Peyer's patch (tissue), 4 donors: ENCODE measurements around the gene SUPT4H1. TPM values are rescaled to one million over a fixed set of nuclear protein-coding genes. Genes with fewer than 3 reads are reported as not detected.
A peak's percentile ranks its signal among the peaks of the same experiment; 100 is the strongest.

Experiments
- DNase-seq, 3 donors: peaks; one replicate each; pipeline ENCODE4 v3.0.0-alpha.2; 2017 to 2019
- H3K27ac ChIP-seq, 4 donors: fragments of 200-600 bp; sonication (generic); one replicate each; pipeline ENCODE4 v1.5.1; 2016 to 2019
- H3K27me3 ChIP-seq, 2 donors: fragments of 200-600 bp; sonication (generic); one replicate each; pipeline ENCODE4 v1.5.1; 2019
- H3K36me3 ChIP-seq, 3 donors: fragments of 200-600 bp; sonication (generic); one replicate each; pipeline ENCODE4 v1.5.1; 2016 to 2019
- H3K4me1 ChIP-seq, 4 donors: fragments of 200-600 bp; sonication (generic); one replicate each; pipeline ENCODE4 v1.5.1; 2016 to 2019
- H3K4me3 ChIP-seq, 4 donors: fragments of 200-600 bp; sonication (generic); 1 replicate in 3 of 4; 2 replicates in 1 of 4; pipeline ENCODE4 v1.5.1; 2016 to 2019; ENCODE audit warnings: mild to moderate bottlenecking in 1 of 4
- H3K9me3 ChIP-seq, 4 donors: fragments of 200-600 bp; sonication (generic); one replicate each; pipeline ENCODE4 v1.5.1; 2016 to 2019; ENCODE audit warnings: mild to moderate bottlenecking in 1 of 4
- CTCF ChIP-seq, 6 experiments: fragments of 450-650 bp in 4 of 6; fragments of 200-600 bp in 2 of 6; sonication (generic) in 1 of 6; IDR thresholded peaks; one replicate each; pipeline ENCODE4 v1.5.1; 2017 to 2019; ENCODE audit warnings: antibody characterized with exemption in 6 of 6, mild to moderate bottlenecking in 3 of 6, moderate library complexity in 1 of 6
- POLR2A ChIP-seq, 2 donors: fragments of 450-650 bp; IDR thresholded peaks; one replicate each; pipeline ENCODE4 v1.5.1; 2017; ENCODE audit warnings: antibody characterized with exemption in 2 of 2, mild to moderate bottlenecking in 2 of 2, moderate library complexity in 2 of 2
- total RNA-seq, 4 donors: library from RNA; depleted of rRNA; stranded (reverse); fragments of >200 nt; gene quantifications; one replicate each; pipeline ENCODE4 v1.1.0, GENCODE V29; 2016

SUPT4H1 gene
- total RNA-seq, 4 donors from 2014 or later: 31.9 to 56.1 (median 47.9) TPM

- Histone ChIP-seq H3K36me3 (no peaks in the 10 kb centered on the region), H3K27me3 (no peaks in the 10 kb centered on the region), H3K9me3 (no peaks in the 10 kb centered on the region), H3K27ac (no peak overlapping the region), H3K4me1 (peaks cover 0 to 6% (median 6%) of the 10 kb centered on the region in 4 donors), H3K4me3 (no peak overlapping the region)
- TF ChIP-seq CTCF (IDR thresholded peaks at IDR 0.05) (no peak), POLR2A (IDR thresholded peaks at IDR 0.05) (no peak)
- no peak for DNase-seq
These were observed 31.8 kb downstream of the SUPT4H1 start for GRCh38 chr17:58320163-58320558.

- Histone ChIP-seq H3K4me3 (no peak overlapping the region), H3K27ac (no peak overlapping the region), H3K27me3 (no peaks in the 10 kb centered on the region), H3K36me3 (no peaks in the 10 kb centered on the region), H3K4me1 (peaks cover 0 to 6% (median 2%) of the 10 kb centered on the region in 4 donors), H3K9me3 (no peaks in the 10 kb centered on the region)
- DNase-seq: peak in 1 of 3 donors; percentile 41
- TF ChIP-seq CTCF (IDR thresholded peaks at IDR 0.05) (no peak), POLR2A (IDR thresholded peaks at IDR 0.05) (no peak)
These were observed 32.5 kb downstream of the SUPT4H1 start for GRCh38 chr17:58319173-58320162.

- H3K27me3 ChIP-seq: no peaks in the 10 kb centered on the region
- H3K4me1 ChIP-seq: peaks cover 0 to 5% (median 0%) of the 10 kb centered on the region in 4 donors
- no peak for TF ChIP-seq POLR2A (IDR thresholded peaks at IDR 0.05)
- H3K9me3 ChIP-seq: no peaks in the 10 kb centered on the region
- DNase-seq: peak in 1 of 3 donors; percentile 36
- no peak overlapping the region for H3K4me3 ChIP-seq
- no peaks in the 10 kb centered on the region for H3K36me3 ChIP-seq
- no peak overlapping the region for H3K27ac ChIP-seq
These were observed 33.3 kb downstream of the SUPT4H1 start for GRCh38 chr17:58318627-58319172.

GRCh38 chr17:58318065-58318481 lies 33.9 kb downstream of the SUPT4H1 start:
- H3K36me3 ChIP-seq: no peaks in the 10 kb centered on the region
- H3K4me1 ChIP-seq: peaks cover 0 to 5% (median 0%) of the 10 kb centered on the region in 4 donors
- H3K9me3 ChIP-seq: no peaks in the 10 kb centered on the region
- H3K4me3 ChIP-seq: no peak overlapping the region
- no peaks in the 10 kb centered on the region for H3K27me3 ChIP-seq
- peak overlapping the region in 1 of 4 donors; percentile 52 for H3K27ac ChIP-seq
- no peak for TF ChIP-seq POLR2A (IDR thresholded peaks at IDR 0.05)
- no peak for TF ChIP-seq CTCF (IDR thresholded peaks at IDR 0.05)
- peak in 1 of 3 donors; percentile 43 for DNase-seq

GRCh38 chr17:58317421-58318064 lies 34.5 kb downstream of the SUPT4H1 start:
- H3K36me3 ChIP-seq: no peaks in the 10 kb centered on the region

More at GRCh38 chr17:58317421-58318064, 34.5 kb downstream of the SUPT4H1 start:
- no peak overlapping the region for H3K4me3 ChIP-seq
- H3K4me1 ChIP-seq: peaks cover 0 to 5% (median 0%) of the 10 kb centered on the region in 4 donors
- DNase-seq: peak; percentile 62 to 87 (median 76)
- H3K9me3 ChIP-seq: no peaks in the 10 kb centered on the region
- H3K27me3 ChIP-seq: no peaks in the 10 kb centered on the region
- TF ChIP-seq CTCF (IDR thresholded peaks at IDR 0.05): peak; percentile 69 to 85 (median 83)
- TF ChIP-seq POLR2A (IDR thresholded peaks at IDR 0.05): no peak
- peak overlapping the region in 1 of 4 donors; percentile 52 for H3K27ac ChIP-seq
